BE2C (cell line): Measurements from ENCODE around the gene TRAF5.

Experiments
- DNase-seq: peaks from one replicate; pipeline ENCODE4 v3.0.0-alpha.2; 2020
- H3K27me3 ChIP-seq: fragments of 250-450 bp; sonication (Bioruptor Pico); 2 replicates; pipeline ENCODE4 v1.5.1; 2020; ENCODE audit warnings: mild to moderate bottlenecking
- H3K36me3 ChIP-seq: fragments of 250-450 bp; sonication (Bioruptor Pico); 2 replicates; pipeline ENCODE4 v1.5.1; 2020; ENCODE audit warnings: mild to moderate bottlenecking
- H3K4me1 ChIP-seq: fragments of 250-450 bp; sonication (Bioruptor Pico); 2 replicates; pipeline ENCODE4 v1.5.1; 2020
- H3K4me3 ChIP-seq: 2 replicates; pipeline ENCODE4 v1.5.1; 2011; ENCODE audit warnings: low read depth, low read length
- H3K9me3 ChIP-seq: fragments of 250-450 bp; sonication (Bioruptor Pico); 2 replicates; pipeline ENCODE4 v1.5.1; 2020
- CTCF ChIP-seq: IDR thresholded peaks from 2 replicates; pipeline ENCODE4 v1.5.1; 2012; ENCODE audit warnings: mild to moderate bottlenecking, low read depth, low read length

The TRAF5 gene

GRCh38 chr1:211334986-211335385 lies 8.4 kb downstream of the TRAF5 start:
- Histone ChIP-seq H3K9me3 (no peaks in the 10 kb centered on the region), H3K36me3 (no peaks in the 10 kb centered on the region), H3K27me3 (no peaks in the 10 kb centered on the region), H3K4me1 (peaks cover 15% of the 10 kb centered on the region), H3K4me3 (no peak overlapping the region)
- DNase-seq, result no peak
- TF ChIP-seq CTCF, result no peak

- Histone ChIP-seq H3K4me1 (peaks cover 15% of the 10 kb centered on the region), H3K9me3 (no peaks in the 10 kb centered on the region)
Observed at GRCh38 chr1:211335522-211336157, 9.0 kb downstream of the TRAF5 start.

GRCh38 chr1:211336161-211336560 lies 9.5 kb downstream of the TRAF5 start:
- no peaks in the 10 kb centered on the region for H3K9me3 ChIP-seq
- no peaks in the 10 kb centered on the region for H3K27me3 ChIP-seq
- no peak for DNase-seq
- TF ChIP-seq CTCF, result no peak
- H3K4me1 ChIP-seq, result peaks cover 13% of the 10 kb centered on the region
- H3K4me3 ChIP-seq, result no peak overlapping the region
- no peaks in the 10 kb centered on the region for H3K36me3 ChIP-seq

More at GRCh38 chr1:211335522-211336157, 9.0 kb downstream of the TRAF5 start:
- TF ChIP-seq CTCF, result no peak
- Histone ChIP-seq H3K4me3 (no peak overlapping the region), H3K36me3 (no peaks in the 10 kb centered on the region), H3K27me3 (no peaks in the 10 kb centered on the region)
- no peak for DNase-seq

- Histone ChIP-seq H3K27me3 (no peaks in the 10 kb centered on the region), H3K4me3 (no peak overlapping the region), H3K4me1 (peaks cover 10% of the 10 kb centered on the region; the same call in 1 of the 2 replicates), H3K36me3 (no peaks in the 10 kb centered on the region), H3K9me3 (no peaks in the 10 kb centered on the region)
- TF ChIP-seq CTCF, result no peak
- DNase-seq, result no peak
Observed at GRCh38 chr1:211336775-211337174, 10.1 kb downstream of the TRAF5 start.

GRCh38 chr1:211337430-211338223 lies 11.0 kb downstream of the TRAF5 start:
- peak; percentile 23 for DNase-seq
- no peak overlapping the region for H3K4me3 ChIP-seq
- no peak for TF ChIP-seq CTCF

GRCh38 chr1:211338224-211338620 lies 11.6 kb downstream of the TRAF5 start:
- Histone ChIP-seq H3K36me3 (no peaks in the 10 kb centered on the region), H3K27me3 (no peaks in the 10 kb centered on the region), H3K4me3 (no peak overlapping the region), H3K9me3 (no peaks in the 10 kb centered on the region), H3K4me1 (0 out of 2 replicates have a peak, but pooled peaks cover 2% of the 10 kb centered on the region)
- DNase-seq, result no peak
- no peak for TF ChIP-seq CTCF

More at GRCh38 chr1:211337430-211338223, 11.0 kb downstream of the TRAF5 start:
- no peaks in the 10 kb centered on the region for H3K36me3 ChIP-seq
- H3K4me1 ChIP-seq, result peaks cover 3% of the 10 kb centered on the region; the same call in 1 of the 2 replicates
- H3K9me3 ChIP-seq, result no peaks in the 10 kb centered on the region
- H3K27me3 ChIP-seq, result no peaks in the 10 kb centered on the region
